NCI-H1436 treated with DMSO at 0.1 percent for 48 hours (cell line): ENCODE data around the gene ZNF213.
A peak's percentile ranks its signal among the peaks of the same experiment; 100 is the strongest.
"Not testable (repeated sequence)": the region's sequence is repeated elsewhere in the genome, so short reads cannot be mapped to it uniquely, and the experiment has no call there.

Experiments used
- DNase-seq: peaks from one replicate; lab custom pipeline; 2025; lab: John Stamatoyannopoulos, UW

The ZNF213 gene

GRCh38 chr16:3148256-3149192, 13.7 kb downstream of the ZNF213 start:
- DNase-seq = no peak

GRCh38 chr16:3149193-3149530, 14.3 kb downstream of the ZNF213 start:
- DNase-seq = no peak

GRCh38 chr16:3149630-3150345, 15.0 kb downstream of the ZNF213 start:
- DNase-seq = no peak

GRCh38 chr16:3150346-3151218, 15.8 kb downstream of the ZNF213 start:
- peak; percentile 74 for DNase-seq

GRCh38 chr16:3152027-3152276, 17.1 kb downstream of the ZNF213 start:
- no peak for DNase-seq

GRCh38 chr16:3152277-3152990, 17.6 kb downstream of the ZNF213 start:
- peak; percentile 71 for DNase-seq

GRCh38 chr16:3152991-3153368, 18.2 kb downstream of the ZNF213 start:
- no peak for DNase-seq

GRCh38 chr16:3155181-3155580, 20.4 kb downstream of the ZNF213 start:
- DNase-seq = no peak

- DNase-seq = no peak
Measured at GRCh38 chr16:3155972-3156371, 21.1 kb downstream of the ZNF213 start.

- peak; percentile 51 for DNase-seq
Measured at GRCh38 chr16:3157229-3158025, 22.6 kb downstream of the ZNF213 start.

GRCh38 chr16:3158026-3158509, 23.2 kb downstream of the ZNF213 start:
- no peak for DNase-seq

- DNase-seq = peak; percentile 21
Measured at GRCh38 chr16:3158510-3159314, 23.9 kb downstream of the ZNF213 start.

GRCh38 chr16:3161235-3162018, 26.6 kb downstream of the ZNF213 start:
- no peak for DNase-seq

- no peak for DNase-seq
Measured at GRCh38 chr16:3164121-3164991, 29.5 kb downstream of the ZNF213 start.

GRCh38 chr16:3165111-3165822, 30.4 kb downstream of the ZNF213 start:
- no peak for DNase-seq

GRCh38 chr16:3166505-3166886, 31.7 kb downstream of the ZNF213 start:
- no peak for DNase-seq

- DNase-seq = not testable (repeated sequence)
Measured at GRCh38 chr16:3168729-3169128, 33.9 kb downstream of the ZNF213 start.
